Measurements from ENCODE around the gene HCFC2.

DNA sequence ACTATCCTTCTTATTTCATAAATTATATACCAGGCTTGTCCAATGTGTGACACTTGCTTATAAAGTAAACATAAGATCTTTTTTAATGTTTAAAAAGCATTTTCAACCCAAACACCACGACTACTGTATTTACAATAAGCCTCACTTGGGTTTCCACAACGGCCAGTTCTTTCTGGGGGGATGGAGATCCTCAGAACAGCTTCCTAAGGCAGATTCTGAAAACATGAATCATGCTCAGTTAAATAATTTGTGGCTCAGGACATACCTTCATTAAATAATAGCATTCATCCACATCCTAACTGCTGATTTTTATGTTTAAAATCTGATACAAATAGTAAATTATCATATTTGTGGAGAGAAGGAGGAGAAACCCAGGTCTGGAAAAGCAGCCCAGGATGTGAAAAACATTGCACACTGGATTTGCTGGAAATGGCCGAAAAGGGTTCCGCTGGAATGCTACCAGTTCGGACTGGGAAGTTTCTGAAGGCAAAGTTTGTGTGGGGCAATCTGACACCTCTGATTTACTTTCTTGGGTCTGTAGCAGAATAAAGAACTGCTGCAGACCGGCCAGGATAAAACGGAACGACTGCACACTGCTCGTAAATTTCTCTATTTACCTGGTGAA, 14.9 kb upstream of the HCFC2 start:
- TF ChIP-seq, protein P1, sequence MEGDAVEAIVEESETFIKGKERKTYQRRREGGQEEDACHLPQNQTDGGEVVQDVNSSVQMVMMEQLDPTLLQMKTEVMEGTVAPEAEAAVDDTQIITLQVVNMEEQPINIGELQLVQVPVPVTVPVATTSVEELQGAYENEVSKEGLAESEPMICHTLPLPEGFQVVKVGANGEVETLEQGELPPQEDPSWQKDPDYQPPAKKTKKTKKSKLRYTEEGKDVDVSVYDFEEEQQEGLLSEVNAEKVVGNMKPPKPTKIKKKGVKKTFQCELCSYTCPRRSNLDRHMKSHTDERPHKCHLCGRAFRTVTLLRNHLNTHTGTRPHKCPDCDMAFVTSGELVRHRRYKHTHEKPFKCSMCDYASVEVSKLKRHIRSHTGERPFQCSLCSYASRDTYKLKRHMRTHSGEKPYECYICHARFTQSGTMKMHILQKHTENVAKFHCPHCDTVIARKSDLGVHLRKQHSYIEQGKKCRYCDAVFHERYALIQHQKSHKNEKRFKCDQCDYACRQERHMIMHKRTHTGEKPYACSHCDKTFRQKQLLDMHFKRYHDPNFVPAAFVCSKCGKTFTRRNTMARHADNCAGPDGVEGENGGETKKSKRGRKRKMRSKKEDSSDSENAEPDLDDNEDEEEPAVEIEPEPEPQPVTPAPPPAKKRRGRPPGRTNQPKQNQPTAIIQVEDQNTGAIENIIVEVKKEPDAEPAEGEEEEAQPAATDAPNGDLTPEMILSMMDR (IDR thresholded peaks at IDR 0.05; ENCODE audit: low read depth, low read length, poor library complexity, severe bottlenecking): no peak
- TF ChIP-seq EZH2phosphoT487 (IDR thresholded peaks at IDR 0.05; ENCODE audit: borderline replicate concordance, low read length): no peak

All from DOHH2 (cell line).